HEK293T (cell line): ENCODE data around the gene GUCY1A1.

Source experiments
- FOXA1 ChIP-seq: fragments of 450-650 bp; IDR thresholded peaks from 2 replicates; pipeline ENCODE4 v1.6.1; 2016; ENCODE audit warnings: mild to moderate bottlenecking
- FOXK2 ChIP-seq: fragments of 450-650 bp; IDR thresholded peaks from 2 replicates; pipeline ENCODE4 v1.6.1; 2016; ENCODE audit warnings: mild to moderate bottlenecking
- FOXM1 ChIP-seq: fragments of 450-650 bp; IDR thresholded peaks from 2 replicates; pipeline ENCODE4 v1.6.1; 2017; ENCODE audit warnings: mild to moderate bottlenecking, borderline replicate concordance
- SP1 ChIP-seq: fragments of 450-650 bp; IDR thresholded peaks from 2 replicates; pipeline ENCODE4 v1.6.1; 2017
- SUZ12 ChIP-seq: fragments of 450-650 bp; IDR thresholded peaks from 2 replicates; pipeline ENCODE4 v1.6.1; 2016; ENCODE audit warnings: mild to moderate bottlenecking

DNA sequence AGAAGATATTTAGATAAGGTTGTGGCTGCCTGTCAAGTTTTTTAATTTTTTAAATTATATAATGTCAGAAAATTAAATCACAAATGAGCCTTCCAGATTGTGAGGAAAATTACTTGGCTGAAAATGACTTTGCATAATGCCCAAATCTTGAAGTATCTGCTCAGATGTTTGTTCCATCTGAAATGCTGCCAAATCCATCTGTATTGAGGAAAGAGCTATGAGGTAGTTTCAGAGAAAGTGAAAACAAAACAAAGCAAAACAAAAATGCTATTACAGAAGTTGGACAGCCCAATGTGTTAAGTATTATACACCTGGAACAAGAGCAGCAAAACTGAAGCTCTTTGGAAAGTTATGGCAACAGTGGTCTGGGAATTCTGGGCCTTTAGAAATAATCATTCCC is 68.8 kb downstream of the GUCY1A1 start:
- TF ChIP-seq FOXA1 (no peak), SP1 (no peak), SUZ12 (no peak), FOXK2 (no peak), FOXM1 (no peak)
